Measurements from ENCODE around the gene GLDN. TPM values are rescaled to one million over a fixed set of nuclear protein-coding genes. Genes with fewer than 3 reads are reported as not detected.

GLDN gene
- total RNA-seq, 1 donor from 2014 or later, result 5.9 TPM

GRCh38 chr15:51368751-51369450, 27.4 kb downstream of the GLDN start:
- Histone ChIP-seq H3K27me3 (no peaks in the 10 kb centered on the region), H3K4me3 (no peak overlapping the region), H3K27ac (no peak overlapping the region), H3K36me3 (no peaks in the 10 kb centered on the region), H3K9me3 (no peaks in the 10 kb centered on the region), H3K4me1 (peaks cover 18% of the 10 kb centered on the region)
- intact Hi-C loops (cut with DNase I), result no loop called here
- TF ChIP-seq POLR2A (IDR thresholded peaks at IDR 0.05) (no peak), POLR2AphosphoS5 (IDR thresholded peaks at IDR 0.05; ENCODE audit: insufficient read depth in 1 of 2, low read depth in 1 of 2) (no peak), CTCF (IDR thresholded peaks at IDR 0.05) (no peak)
- DNase-seq (ENCODE audit: extremely low spot score in 2 of 2), result no peak

- no peaks in the 10 kb centered on the region for H3K27me3 ChIP-seq
- H3K36me3 ChIP-seq, result no peaks in the 10 kb centered on the region
- DNase-seq (ENCODE audit: extremely low spot score in 2 of 2), result no peak
- peaks cover 18% of the 10 kb centered on the region for H3K4me1 ChIP-seq
- intact Hi-C loops (cut with DNase I), result no loop called here
- no peak for TF ChIP-seq CTCF (IDR thresholded peaks at IDR 0.05)
- TF ChIP-seq POLR2AphosphoS5 (IDR thresholded peaks at IDR 0.05; ENCODE audit: insufficient read depth in 1 of 2, low read depth in 1 of 2), result no peak
- no peak for TF ChIP-seq POLR2A (IDR thresholded peaks at IDR 0.05)
- H3K27ac ChIP-seq, result no peak overlapping the region
- no peak overlapping the region for H3K4me3 ChIP-seq
- H3K9me3 ChIP-seq, result no peaks in the 10 kb centered on the region
Observed at GRCh38 chr15:51369451-51369761, 28.0 kb downstream of the GLDN start.

- no peaks in the 10 kb centered on the region for H3K9me3 ChIP-seq
- H3K27ac ChIP-seq, result no peak overlapping the region
- intact Hi-C loops (cut with DNase I), result loop anchor here (10.0 kb wide), 1 partner anchor 136 kb away; no protein-coding TSS in a partner anchor
- H3K4me3 ChIP-seq, result no peak overlapping the region
- no peaks in the 10 kb centered on the region for H3K36me3 ChIP-seq
- no peak for TF ChIP-seq POLR2A (IDR thresholded peaks at IDR 0.05)
- no peak for TF ChIP-seq POLR2AphosphoS5 (IDR thresholded peaks at IDR 0.05; ENCODE audit: insufficient read depth in 1 of 2, low read depth in 1 of 2)
- TF ChIP-seq CTCF (IDR thresholded peaks at IDR 0.05), result no peak
- H3K27me3 ChIP-seq, result no peaks in the 10 kb centered on the region
- no peak for DNase-seq (ENCODE audit: extremely low spot score in 2 of 2)
- H3K4me1 ChIP-seq, result peaks cover 18% of the 10 kb centered on the region
Observed at GRCh38 chr15:51371266-51371665, 29.8 kb downstream of the GLDN start.

GRCh38 chr15:51374131-51374530, 32.7 kb downstream of the GLDN start:
- H3K27me3 ChIP-seq, result no peaks in the 10 kb centered on the region
- H3K4me1 ChIP-seq, result no peaks in the 10 kb centered on the region
- H3K9me3 ChIP-seq, result no peaks in the 10 kb centered on the region
- intact Hi-C loops (cut with DNase I), result loop anchor here (10.0 kb wide), 1 partner anchor 139 kb away; no protein-coding TSS in a partner anchor
- TF ChIP-seq POLR2A (IDR thresholded peaks at IDR 0.05) (no peak), POLR2AphosphoS5 (IDR thresholded peaks at IDR 0.05; ENCODE audit: insufficient read depth in 1 of 2, low read depth in 1 of 2) (no peak), CTCF (IDR thresholded peaks at IDR 0.05) (no peak)
- H3K4me3 ChIP-seq, result no peak overlapping the region
- no peaks in the 10 kb centered on the region for H3K36me3 ChIP-seq
- no peak overlapping the region for H3K27ac ChIP-seq
- DNase-seq (ENCODE audit: extremely low spot score in 2 of 2), result no peak

GRCh38 chr15:51375966-51376640, 34.6 kb downstream of the GLDN start:
- intact Hi-C loops (cut with DNase I), result loop anchor here (10.0 kb wide), 1 partner anchor 141 kb away; no protein-coding TSS in a partner anchor

More at GRCh38 chr15:51375966-51376640, 34.6 kb downstream of the GLDN start:
- no peaks in the 10 kb centered on the region for H3K27me3 ChIP-seq
- no peak for DNase-seq (ENCODE audit: extremely low spot score in 2 of 2)
- no peak for TF ChIP-seq POLR2A (IDR thresholded peaks at IDR 0.05)
- no peak for TF ChIP-seq POLR2AphosphoS5 (IDR thresholded peaks at IDR 0.05; ENCODE audit: insufficient read depth in 1 of 2, low read depth in 1 of 2)
- no peak for TF ChIP-seq CTCF (IDR thresholded peaks at IDR 0.05)
- H3K9me3 ChIP-seq, result no peaks in the 10 kb centered on the region
- H3K4me1 ChIP-seq, result no peaks in the 10 kb centered on the region
- no peaks in the 10 kb centered on the region for H3K36me3 ChIP-seq
- no peak overlapping the region for H3K27ac ChIP-seq
- no peak overlapping the region for H3K4me3 ChIP-seq

Measured in vagina (tissue), 2 donors.